ENCODE results near the gene ABHD17B.

Gene ABHD17B

DNA sequence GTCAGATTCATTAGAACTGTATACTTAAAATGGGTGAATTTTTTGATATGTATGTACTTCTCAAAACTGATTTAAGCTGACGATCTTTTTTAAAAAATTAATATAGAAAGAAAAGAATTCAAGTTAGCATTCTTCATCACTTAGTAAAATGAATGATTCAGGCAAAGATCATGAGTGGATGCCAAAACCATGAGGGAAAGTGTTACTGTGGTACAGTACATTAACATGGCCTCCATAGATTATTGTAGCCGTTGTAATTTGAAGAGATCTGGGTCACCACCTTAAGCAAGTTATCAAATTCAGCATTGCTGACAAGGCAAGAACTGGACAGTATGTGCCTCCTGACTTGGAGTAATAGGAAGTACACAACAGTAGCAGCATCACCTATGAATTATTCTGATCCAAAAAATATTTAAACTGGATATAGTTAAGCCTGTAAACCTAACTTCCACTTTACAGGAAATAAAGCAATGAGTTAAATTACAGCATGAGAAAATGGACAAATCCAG is 30.1 kb upstream of the ABHD17B start:
- no peak for DNase-seq (ENCODE audit: low read depth)
- TF ChIP-seq, protein P1, sequence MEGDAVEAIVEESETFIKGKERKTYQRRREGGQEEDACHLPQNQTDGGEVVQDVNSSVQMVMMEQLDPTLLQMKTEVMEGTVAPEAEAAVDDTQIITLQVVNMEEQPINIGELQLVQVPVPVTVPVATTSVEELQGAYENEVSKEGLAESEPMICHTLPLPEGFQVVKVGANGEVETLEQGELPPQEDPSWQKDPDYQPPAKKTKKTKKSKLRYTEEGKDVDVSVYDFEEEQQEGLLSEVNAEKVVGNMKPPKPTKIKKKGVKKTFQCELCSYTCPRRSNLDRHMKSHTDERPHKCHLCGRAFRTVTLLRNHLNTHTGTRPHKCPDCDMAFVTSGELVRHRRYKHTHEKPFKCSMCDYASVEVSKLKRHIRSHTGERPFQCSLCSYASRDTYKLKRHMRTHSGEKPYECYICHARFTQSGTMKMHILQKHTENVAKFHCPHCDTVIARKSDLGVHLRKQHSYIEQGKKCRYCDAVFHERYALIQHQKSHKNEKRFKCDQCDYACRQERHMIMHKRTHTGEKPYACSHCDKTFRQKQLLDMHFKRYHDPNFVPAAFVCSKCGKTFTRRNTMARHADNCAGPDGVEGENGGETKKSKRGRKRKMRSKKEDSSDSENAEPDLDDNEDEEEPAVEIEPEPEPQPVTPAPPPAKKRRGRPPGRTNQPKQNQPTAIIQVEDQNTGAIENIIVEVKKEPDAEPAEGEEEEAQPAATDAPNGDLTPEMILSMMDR (IDR thresholded peaks at IDR 0.05; ENCODE audit: low read depth, low read length): no peak
- TF ChIP-seq MYC (IDR thresholded peaks at IDR 0.05; ENCODE audit: low read depth, low read length) (no peak), POLR2A (IDR thresholded peaks at IDR 0.05; ENCODE audit: extremely low read depth, insufficient read length) (no peak)
- H3K4me3 ChIP-seq (ENCODE audit: low read depth, low read length): no peak overlapping the region

DNA sequence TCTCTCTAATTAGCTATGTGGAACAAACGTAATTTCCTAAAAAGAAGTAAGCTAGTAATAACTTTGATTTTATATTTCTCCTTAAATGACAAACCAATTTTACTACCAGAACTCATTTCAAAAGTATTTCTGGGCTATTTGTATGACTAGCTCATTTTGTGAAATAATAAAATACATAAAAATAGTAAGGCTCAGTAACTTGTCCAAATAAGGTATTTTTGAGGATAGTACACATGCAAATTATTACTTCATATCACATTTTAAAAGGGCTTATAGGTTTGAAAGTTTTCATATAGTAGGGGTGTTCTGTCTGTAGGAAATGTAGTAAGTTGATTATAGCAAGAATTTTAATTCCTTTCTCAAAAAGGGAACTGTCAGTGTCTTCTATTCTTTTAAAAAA is 26.9 kb upstream of the ABHD17B start:
- no peak for DNase-seq (ENCODE audit: low read depth)
- no peak overlapping the region for H3K4me3 ChIP-seq (ENCODE audit: low read depth, low read length)
- TF ChIP-seq MYC (IDR thresholded peaks at IDR 0.05; ENCODE audit: low read depth, low read length): no peak
- TF ChIP-seq, protein P2, sequence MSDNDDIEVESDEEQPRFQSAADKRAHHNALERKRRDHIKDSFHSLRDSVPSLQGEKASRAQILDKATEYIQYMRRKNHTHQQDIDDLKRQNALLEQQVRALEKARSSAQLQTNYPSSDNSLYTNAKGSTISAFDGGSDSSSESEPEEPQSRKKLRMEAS (IDR thresholded peaks at IDR 0.05; ENCODE audit: low read depth, low read length): no peak
- no peak for TF ChIP-seq POLR2A (IDR thresholded peaks at IDR 0.05; ENCODE audit: extremely low read depth, insufficient read length)
- TF ChIP-seq, protein P1 (IDR thresholded peaks at IDR 0.05; ENCODE audit: low read depth, low read length): no peak

DNA sequence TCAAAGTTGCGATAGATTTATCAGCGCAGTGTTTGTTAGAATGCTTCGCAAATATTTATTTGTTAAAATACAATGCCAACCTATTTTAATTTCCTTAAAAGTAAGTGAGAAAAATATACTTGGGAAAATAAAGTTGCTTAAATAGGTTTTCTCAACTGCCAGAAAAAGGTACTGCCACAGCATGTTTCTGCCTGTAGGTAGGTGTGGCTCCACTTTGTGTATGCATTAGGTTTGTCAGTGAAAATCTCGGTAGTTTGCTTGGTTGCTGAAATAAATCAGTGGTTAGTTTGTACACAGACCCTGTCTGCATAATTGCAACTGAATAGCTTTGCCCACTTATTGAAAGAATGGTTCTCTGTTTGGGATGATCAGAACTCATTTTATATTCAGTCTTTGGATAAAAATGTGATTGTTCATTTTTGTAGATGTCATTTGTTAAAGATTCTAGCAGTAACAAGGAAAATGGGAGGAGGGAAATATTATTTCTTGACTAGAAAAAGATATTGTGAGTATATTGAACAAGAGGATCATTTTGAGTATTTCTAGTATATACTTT is 26.2 kb upstream of the ABHD17B start:
- H3K4me3 ChIP-seq (ENCODE audit: low read depth, low read length): no peak overlapping the region
- TF ChIP-seq POLR2A (IDR thresholded peaks at IDR 0.05; ENCODE audit: extremely low read depth, insufficient read length) (no peak), MYC (IDR thresholded peaks at IDR 0.05; ENCODE audit: low read depth, low read length) (no peak)
- TF ChIP-seq, protein P1 (IDR thresholded peaks at IDR 0.05; ENCODE audit: low read depth, low read length): no peak
- TF ChIP-seq, protein P2 (IDR thresholded peaks at IDR 0.05; ENCODE audit: low read depth, low read length): no peak
- no peak for DNase-seq (ENCODE audit: low read depth)

DNA sequence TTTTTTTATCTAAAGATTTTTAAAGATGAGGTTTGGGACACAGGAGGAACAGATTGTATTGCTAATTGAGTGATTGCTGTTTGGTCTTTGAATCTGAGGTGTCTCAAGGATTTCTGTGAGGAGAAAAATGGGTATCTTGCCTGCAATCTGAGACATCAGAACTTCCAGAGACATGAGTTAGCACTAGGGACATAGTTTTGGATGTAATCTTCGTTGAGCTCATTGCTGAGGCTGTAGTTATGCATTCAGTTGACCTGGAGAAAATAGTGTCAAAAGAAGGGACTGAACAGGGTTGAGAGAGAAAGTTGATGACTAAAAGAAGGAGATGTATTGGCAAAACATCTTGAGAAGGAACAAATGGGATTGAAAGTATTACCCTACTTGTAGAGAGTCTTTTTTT is 25.1 kb upstream of the ABHD17B start:
- no peak for DNase-seq (ENCODE audit: low read depth)
- no peak for TF ChIP-seq POLR2A (IDR thresholded peaks at IDR 0.05; ENCODE audit: extremely low read depth, insufficient read length)
- TF ChIP-seq, protein P2 (IDR thresholded peaks at IDR 0.05; ENCODE audit: low read depth, low read length): no peak
- TF ChIP-seq, protein P1 (IDR thresholded peaks at IDR 0.05; ENCODE audit: low read depth, low read length): no peak
- no peak for TF ChIP-seq MYC (IDR thresholded peaks at IDR 0.05; ENCODE audit: low read depth, low read length)
- H3K4me3 ChIP-seq (ENCODE audit: low read depth, low read length): no peak overlapping the region

DNA sequence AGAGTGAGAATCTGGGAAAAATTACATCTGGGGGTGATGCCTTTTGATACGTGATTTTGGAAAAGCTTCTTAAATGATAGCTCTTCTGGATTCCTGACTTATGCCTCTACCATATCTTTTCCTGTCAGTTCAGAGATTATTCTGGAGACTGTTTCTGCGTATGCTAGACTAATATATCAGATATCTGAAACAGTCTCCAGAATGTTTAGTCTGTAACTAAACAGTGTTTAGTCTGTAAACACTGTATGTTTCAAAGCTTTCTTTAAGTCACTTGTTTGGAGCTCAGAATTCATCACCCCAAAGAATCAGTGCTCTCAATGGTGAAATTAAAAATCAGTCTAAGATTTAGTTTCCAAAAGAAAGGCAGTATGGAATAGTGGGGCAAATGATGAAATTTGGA is 20.2 kb upstream of the ABHD17B start:
- TF ChIP-seq MYC (IDR thresholded peaks at IDR 0.05; ENCODE audit: low read depth, low read length) (no peak), POLR2A (IDR thresholded peaks at IDR 0.05; ENCODE audit: extremely low read depth, insufficient read length) (no peak)
- TF ChIP-seq, protein P2 (IDR thresholded peaks at IDR 0.05; ENCODE audit: low read depth, low read length): no peak
- TF ChIP-seq, protein P1 (IDR thresholded peaks at IDR 0.05; ENCODE audit: low read depth, low read length): no peak
- H3K4me3 ChIP-seq (ENCODE audit: low read depth, low read length): no peak overlapping the region
- DNase-seq (ENCODE audit: low read depth): no peak

Data from NB4 (cell line).